Astrocyte of the spinal cord (primary cell): Measurements from ENCODE around the gene RCAN3.

Experiments
- DNase-seq: peaks from one replicate; pipeline ENCODE4 v3.0.0; 2011; ENCODE audit warnings: low read depth, low spot score
- H3K4me3 ChIP-seq: 2 replicates; pipeline ENCODE4 v1.5.1; 2011; ENCODE audit warnings: low read depth, mild to moderate bottlenecking, low read length, moderate library complexity
- in situ Hi-C: cut with HindIII; loops from 2 replicates; pipeline ENCODE4 v1.10.0; 2017; ENCODE audit warnings: low sequenced_read_pairs
- TF ChIP-seq, protein P1 (sequence below): IDR thresholded peaks from 2 replicates; pipeline ENCODE4 v1.5.1; 2012; ENCODE audit warnings: low read depth, mild to moderate bottlenecking, low read length, inconsistent platforms

The RCAN3 gene

DNA sequence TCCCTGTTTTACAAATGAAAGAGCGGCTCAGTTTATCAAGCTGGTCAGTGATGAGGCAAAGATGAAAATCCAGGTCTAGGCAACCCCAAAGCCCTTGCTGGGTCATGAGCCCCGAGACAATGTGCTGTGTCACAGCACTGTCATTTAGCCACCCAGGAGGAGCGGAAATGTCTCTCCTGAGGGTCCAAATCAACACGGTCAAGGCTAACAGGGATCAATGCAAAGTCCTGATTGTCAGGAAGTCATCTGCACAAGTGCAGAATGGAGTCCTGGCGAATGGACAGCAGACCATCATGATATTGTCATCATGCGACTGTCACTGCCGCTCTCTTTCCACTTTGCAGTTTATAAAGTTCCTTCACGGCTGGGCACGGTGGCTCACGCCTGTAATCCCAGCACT is 83.5 kb downstream of the RCAN3 start:
- no peak overlapping the region for H3K4me3 ChIP-seq
- no peak for DNase-seq
- in situ Hi-C loops: no loop called here
- TF ChIP-seq, protein P1, sequence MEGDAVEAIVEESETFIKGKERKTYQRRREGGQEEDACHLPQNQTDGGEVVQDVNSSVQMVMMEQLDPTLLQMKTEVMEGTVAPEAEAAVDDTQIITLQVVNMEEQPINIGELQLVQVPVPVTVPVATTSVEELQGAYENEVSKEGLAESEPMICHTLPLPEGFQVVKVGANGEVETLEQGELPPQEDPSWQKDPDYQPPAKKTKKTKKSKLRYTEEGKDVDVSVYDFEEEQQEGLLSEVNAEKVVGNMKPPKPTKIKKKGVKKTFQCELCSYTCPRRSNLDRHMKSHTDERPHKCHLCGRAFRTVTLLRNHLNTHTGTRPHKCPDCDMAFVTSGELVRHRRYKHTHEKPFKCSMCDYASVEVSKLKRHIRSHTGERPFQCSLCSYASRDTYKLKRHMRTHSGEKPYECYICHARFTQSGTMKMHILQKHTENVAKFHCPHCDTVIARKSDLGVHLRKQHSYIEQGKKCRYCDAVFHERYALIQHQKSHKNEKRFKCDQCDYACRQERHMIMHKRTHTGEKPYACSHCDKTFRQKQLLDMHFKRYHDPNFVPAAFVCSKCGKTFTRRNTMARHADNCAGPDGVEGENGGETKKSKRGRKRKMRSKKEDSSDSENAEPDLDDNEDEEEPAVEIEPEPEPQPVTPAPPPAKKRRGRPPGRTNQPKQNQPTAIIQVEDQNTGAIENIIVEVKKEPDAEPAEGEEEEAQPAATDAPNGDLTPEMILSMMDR: no peak

DNA sequence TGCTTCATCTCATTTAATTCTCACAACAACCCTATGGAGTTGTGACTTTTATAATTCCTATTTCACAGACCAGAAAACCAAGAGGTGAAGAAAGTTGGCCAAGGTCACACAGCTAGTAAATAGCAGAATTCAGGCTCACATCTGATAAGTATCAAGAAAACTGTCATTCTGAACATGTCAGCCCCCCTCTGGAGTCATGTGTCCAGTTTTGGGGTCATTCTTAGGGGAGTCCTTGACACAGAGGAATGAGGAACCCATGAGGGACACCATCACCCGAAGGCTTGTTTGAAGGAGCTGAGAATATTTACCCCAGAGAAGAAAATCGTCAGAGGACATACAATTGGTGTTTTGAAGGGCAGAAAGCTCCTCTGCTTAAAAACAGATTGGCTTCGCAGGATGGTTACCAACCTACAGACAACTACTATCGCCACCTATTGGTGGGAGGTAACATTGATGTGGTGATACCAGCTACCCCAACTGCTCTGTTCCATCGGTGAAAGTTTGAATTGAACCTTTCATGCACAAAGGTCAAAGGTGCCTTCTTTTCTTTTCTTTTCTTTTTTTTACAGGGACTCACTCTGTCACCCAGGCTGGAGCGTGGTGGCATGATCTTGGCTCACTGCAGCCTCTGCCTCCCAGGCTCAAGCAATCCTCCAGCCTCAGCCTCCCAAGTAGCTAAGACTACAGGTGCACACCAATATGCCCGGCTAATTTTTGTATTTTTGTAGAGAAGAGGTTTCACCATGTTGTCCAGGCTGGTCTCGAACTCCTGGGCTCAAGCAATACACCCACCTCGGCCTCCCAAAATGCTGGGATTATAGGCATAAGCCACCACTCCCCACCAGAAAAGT is 84.6 kb downstream of the RCAN3 start:
- TF ChIP-seq, protein P1: peak; percentile 79
- H3K4me3 ChIP-seq: no peak overlapping the region
- in situ Hi-C loops: no loop called here
- DNase-seq: peak; percentile 48

DNA sequence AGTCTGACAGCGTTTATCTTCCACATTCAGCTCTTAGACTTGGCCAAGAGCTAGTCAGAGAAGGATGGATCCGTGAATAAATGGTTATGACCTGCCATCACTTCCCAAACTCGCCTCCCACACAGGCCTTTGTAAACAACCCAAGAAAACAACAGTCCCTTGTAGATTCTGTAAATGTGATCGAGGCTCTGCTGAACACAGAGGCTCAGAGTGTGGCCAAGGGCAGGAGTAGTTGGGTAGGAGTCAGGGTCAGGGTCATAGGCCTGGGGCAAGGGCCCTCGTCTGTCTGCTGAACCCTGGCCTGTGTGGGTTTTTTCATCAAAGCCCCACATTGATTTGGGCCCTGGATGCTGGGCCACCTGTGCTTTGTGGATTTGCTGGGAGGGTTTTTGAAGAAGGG is 85.9 kb downstream of the RCAN3 start:
- TF ChIP-seq, protein P1: no peak
- no peak for DNase-seq
- in situ Hi-C loops: no loop called here
- H3K4me3 ChIP-seq: no peak overlapping the region

DNA sequence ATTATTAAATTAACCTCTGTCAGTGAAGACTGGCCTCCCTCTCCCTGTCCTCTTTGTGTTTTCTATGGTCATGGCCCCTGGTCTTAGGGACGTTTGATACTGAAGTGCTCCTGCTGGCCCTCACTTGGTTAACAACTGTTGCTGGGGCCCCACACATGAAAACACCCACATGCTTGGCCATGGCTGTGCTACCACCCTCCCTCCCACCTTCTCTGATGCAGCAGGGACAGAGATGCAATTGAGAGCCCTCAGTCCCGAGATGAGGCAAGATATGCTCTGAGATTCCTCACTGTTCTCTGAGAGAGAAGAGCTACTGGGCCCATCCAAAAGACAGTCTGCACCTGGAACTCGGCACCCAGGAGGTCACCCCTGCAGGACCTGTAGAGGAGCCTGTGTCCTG is 86.6 kb downstream of the RCAN3 start:
- TF ChIP-seq, protein P1: no peak
- in situ Hi-C loops: no loop called here

More for the DNA sequence above, 86.6 kb downstream of the RCAN3 start:
- no peak for DNase-seq
- H3K4me3 ChIP-seq: no peak overlapping the region
